Osteocyte (in vitro differentiated cells): ENCODE results near the gene REXO2. TPM values are rescaled to one million over a fixed set of nuclear protein-coding genes. Genes with fewer than 3 reads are reported as not detected.

Experiments
- DNase-seq: peaks from one replicate; pipeline ENCODE4 v3.0.0; 2021; ENCODE audit warnings: mixed read lengths; ENCODE audit not compliant: unreplicated experiment; ENCODE audit errors: extremely low spot score
- H3K27ac Mint-ChIP-seq: one replicate; pipeline ENCODE4 v1.8.0; 2021; ENCODE audit warnings: mild to moderate bottlenecking, mixed read lengths; ENCODE audit not compliant: unreplicated experiment
- H3K27me3 Mint-ChIP-seq: one replicate; pipeline ENCODE4 v1.8.0; 2021; ENCODE audit warnings: mixed read lengths; ENCODE audit not compliant: unreplicated experiment
- H3K36me3 Mint-ChIP-seq: one replicate; pipeline ENCODE4 v1.8.0; 2021; ENCODE audit warnings: mixed read lengths; ENCODE audit not compliant: unreplicated experiment
- H3K4me1 Mint-ChIP-seq: one replicate; pipeline ENCODE4 v1.8.0; 2021; ENCODE audit warnings: mixed read lengths; ENCODE audit not compliant: unreplicated experiment
- H3K4me3 Mint-ChIP-seq: one replicate; pipeline ENCODE4 v1.8.0; 2021; ENCODE audit warnings: mild to moderate bottlenecking, moderate library complexity, mixed read lengths; ENCODE audit not compliant: unreplicated experiment
- H3K9me3 Mint-ChIP-seq: one replicate; pipeline ENCODE4 v1.8.0; 2021; ENCODE audit warnings: mixed read lengths; ENCODE audit not compliant: unreplicated experiment
- CTCF ChIP-seq: fragments of 200-600 bp; sonication (generic); IDR thresholded peaks from 2 replicates; pipeline ENCODE4 v1.5.0; 2021; ENCODE audit warnings: antibody characterized with exemption, mild to moderate bottlenecking, moderate library complexity
- long read RNA-seq: library from polyadenylated mRNA; unstranded; transcript quantifications from one replicate; pipeline ENCODE4 v2.0.0, GENCODE V29; 2021
- total RNA-seq: library from RNA; stranded (reverse); gene quantifications from 2 replicates; pipeline ENCODE4 v1.2.1, GENCODE V29; 2021

REXO2 gene
- total RNA-seq = 116 and 124 TPM in 2 replicates
- long read RNA-seq, transcript REXO2-214 (2 exons, 552 nt) = minor isoform, 7 of 155 reads
- long read RNA-seq, transcript REXO2-220 (7 exons, 1,158 nt) = major isoform, 125 of 155 reads
- long read RNA-seq, partial matches to known transcripts = 0 of 155 reads
- long read RNA-seq, other reads (novel, unspliced or antisense) = 17 of 155 reads

GRCh38 chr11:114439229-114440120 lies at the start of gene REXO2:
TSS of gene REXO2 (plus strand) at chr11:114439467. CDS start at chr11:114439529, 62 bp downstream.
- Mint-ChIP-seq H3K9me3 (no peaks in the 10 kb centered on the region), H3K4me3 (peak within 1 kb of the TSS; percentile 99), H3K4me1 (peaks cover 34% of the 10 kb centered on the region), H3K27me3 (no peaks in the 10 kb centered on the region), H3K36me3 (peaks cover 19% of the 10 kb centered on the region), H3K27ac (peak within 1 kb of the TSS; percentile 97)
- DNase-seq = peak; percentile 98
- peak; percentile 43 for TF ChIP-seq CTCF

GRCh38 chr11:114392735-114393667 lies 46.3 kb upstream of the REXO2 start:
- H3K36me3 Mint-ChIP-seq = no peaks in the 10 kb centered on the region
- H3K4me1 Mint-ChIP-seq = peaks cover under 1% of the 10 kb centered on the region
- TF ChIP-seq CTCF = no peak
- no peak for DNase-seq
- no peak overlapping the region for H3K4me3 Mint-ChIP-seq
- no peaks in the 10 kb centered on the region for H3K27me3 Mint-ChIP-seq
- no peak overlapping the region for H3K27ac Mint-ChIP-seq
- no peaks in the 10 kb centered on the region for H3K9me3 Mint-ChIP-seq

GRCh38 chr11:114395736-114396135 lies 43.5 kb upstream of the REXO2 start:
- no peaks in the 10 kb centered on the region for H3K36me3 Mint-ChIP-seq
- H3K4me1 Mint-ChIP-seq = peaks cover 14% of the 10 kb centered on the region
- no peaks in the 10 kb centered on the region for H3K27me3 Mint-ChIP-seq
- H3K4me3 Mint-ChIP-seq = no peak overlapping the region
- TF ChIP-seq CTCF = peak; percentile 33
- H3K9me3 Mint-ChIP-seq = no peaks in the 10 kb centered on the region
- H3K27ac Mint-ChIP-seq = no peak overlapping the region
- DNase-seq = no peak

- H3K4me3 Mint-ChIP-seq = no peak overlapping the region
- TF ChIP-seq CTCF = no peak
- H3K9me3 Mint-ChIP-seq = no peaks in the 10 kb centered on the region
- H3K36me3 Mint-ChIP-seq = peaks cover under 1% of the 10 kb centered on the region
- no peaks in the 10 kb centered on the region for H3K27me3 Mint-ChIP-seq
- peaks cover 17% of the 10 kb centered on the region for H3K4me1 Mint-ChIP-seq
- DNase-seq = no peak
- no peak overlapping the region for H3K27ac Mint-ChIP-seq
Observed at GRCh38 chr11:114396916-114397315, 42.4 kb upstream of the REXO2 start.
